Activated naive CD8-positive, alpha-beta T cell treated with anti-CD3 and anti-CD28 coated beads, Interleukin-2, amount 50 U/mL, for 16 hours (primary cell): ENCODE measurements around the gene ADAMTS4.

ENCODE experiments used
- DNase-seq: peaks from one replicate; pipeline ENCODE4 v3.0.0-alpha.2; 2020; ENCODE audit warnings: low read depth, low spot score

The ADAMTS4 gene

DNA sequence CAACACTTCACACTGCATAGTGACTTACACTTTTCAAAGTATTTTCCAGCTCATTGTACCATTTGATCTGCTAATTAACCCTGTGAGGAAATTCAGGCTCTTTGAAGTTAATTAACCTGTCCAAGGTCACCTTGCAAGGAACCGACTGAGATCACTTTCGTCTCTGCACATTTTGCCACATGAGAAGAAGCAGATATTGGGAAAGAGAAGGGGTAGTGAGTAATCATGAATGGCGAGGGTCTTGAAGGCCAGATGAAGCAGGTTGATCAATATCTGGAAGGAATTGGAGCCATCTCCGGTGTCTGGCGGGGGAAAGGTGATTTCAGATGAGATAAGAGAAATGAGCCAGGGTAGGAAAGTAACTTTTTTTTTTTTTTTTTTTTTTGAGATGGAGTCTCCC, 21.1 kb upstream of the ADAMTS4 start:
- no peak for DNase-seq

DNA sequence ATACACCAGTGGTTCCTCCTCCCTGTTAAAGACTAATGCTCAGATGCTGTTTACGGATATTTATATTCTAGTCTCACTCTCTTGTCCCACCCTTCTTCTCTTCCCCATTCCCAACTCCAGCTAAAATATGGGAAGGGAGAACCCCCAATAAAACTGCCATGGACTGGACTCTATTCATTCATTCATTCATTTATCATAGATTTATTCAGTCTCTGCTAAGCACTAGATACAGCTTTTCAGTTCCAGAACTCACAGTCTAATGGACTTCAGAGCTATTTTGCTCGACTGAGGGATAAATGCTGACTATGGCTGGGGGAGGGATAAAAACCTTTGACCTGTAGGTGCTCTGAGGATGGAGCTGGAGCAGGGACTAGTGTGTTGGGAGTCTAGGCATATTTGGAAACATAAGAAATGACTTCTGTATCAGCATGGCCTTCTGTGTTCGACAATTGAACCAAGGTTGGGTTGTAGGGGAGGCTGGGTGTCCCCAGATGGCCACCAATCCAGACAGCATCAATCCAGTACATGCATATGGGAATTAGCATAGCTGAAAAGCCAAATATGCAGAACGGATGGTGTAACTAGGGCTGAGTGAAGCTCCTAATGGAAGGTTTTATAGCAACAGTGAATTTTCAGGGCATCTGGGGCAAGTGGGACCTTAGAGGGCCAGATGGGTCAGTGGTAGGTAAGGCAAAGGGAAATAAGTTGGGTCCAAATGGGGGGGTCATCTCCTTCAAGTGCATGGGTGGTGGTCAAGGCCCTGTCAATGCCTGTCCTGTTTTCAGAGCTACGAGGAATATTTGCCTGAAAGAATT, 20.4 kb upstream of the ADAMTS4 start:
- no peak for DNase-seq

DNA sequence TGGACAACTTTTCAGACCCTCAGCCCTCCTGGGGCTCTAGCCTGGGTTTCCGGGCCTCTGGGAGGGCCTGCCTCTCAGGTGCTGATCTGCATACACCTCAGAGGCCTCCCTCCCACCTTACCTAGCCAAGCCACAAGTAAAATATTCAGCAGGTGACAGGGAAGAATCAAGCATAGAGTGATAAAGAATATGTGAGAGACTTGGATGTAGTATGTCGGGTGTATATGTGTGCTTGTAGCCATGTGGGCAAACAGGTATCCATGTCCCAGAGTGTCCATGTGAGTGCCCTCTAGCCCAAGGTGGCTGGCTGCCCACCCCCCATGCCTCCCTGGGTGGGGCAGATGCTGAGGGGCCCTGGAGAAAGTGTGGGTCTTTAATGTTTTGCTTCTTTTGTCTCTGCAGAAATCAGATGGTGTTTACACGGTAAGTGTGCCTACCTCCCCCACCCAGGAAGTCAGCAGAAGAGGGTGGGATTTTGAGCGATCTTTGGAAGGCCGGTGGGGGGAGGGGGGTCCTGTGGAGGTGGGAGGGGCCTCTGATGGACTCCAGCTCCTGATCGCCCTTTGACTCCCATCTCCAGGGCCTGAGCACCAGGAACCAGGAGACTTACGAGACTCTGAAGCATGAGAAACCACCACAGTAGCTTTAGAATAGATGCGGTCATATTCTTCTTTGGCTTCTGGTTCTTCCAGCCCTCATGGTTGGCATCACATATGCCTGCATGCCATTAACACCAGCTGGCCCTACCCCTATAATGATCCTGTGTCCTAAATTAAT, 19.6 kb upstream of the ADAMTS4 start:
- DNase-seq, result no peak

DNA sequence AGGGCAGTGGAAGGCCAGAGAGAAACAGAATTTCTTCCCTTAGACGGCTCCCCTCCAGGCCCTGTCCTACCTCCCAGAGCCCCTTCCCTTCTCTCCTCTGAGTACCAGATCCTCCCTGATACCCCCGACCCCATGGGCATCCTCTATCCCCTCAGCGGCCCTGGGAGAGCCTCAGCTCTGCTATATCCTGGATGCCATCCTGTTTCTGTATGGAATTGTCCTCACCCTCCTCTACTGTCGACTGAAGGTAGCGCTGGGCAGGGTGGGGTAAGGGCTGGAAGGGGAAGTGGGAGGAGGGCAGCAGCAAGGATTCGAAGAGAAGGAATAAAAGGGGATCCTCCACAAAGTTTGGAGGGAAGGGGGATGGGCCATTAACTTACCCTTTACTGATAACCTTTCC, 19.0 kb upstream of the ADAMTS4 start:
- DNase-seq, result no peak

DNA sequence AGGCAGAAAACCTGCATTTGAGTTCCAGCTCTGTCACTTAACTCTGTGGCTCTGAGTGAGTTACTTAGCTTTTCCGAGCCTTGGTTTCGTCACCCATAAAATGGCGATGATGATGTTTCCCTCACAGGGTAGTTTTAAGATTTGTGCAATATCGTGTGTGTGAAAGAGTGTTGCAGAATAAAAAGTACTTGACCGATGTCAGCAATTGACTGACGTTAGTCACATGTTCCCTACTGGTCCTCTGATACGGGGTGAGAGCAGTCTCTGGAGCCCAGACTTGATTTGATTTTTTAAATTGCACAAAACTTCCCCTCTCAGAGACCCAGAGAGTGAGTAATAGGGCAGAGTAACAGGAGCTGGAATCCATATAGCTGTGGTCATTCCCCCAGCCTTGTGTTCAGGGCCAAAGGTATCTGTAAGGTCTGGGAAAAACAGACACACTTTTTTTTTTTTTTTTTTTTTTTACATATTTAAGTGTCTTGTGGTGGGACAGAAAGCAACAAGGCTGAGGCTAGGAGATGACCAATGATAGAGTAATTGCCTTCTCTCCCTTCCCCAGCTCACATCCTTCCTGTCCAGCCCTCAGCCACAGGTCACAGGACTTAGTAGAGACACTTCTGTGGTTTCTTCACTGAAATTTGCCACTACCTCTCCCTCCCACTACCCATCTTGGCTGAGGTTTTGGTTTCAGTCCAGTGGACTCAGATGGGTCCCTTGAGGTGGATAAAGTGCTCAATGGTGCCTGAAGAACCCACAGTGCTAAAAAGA, 18.3 kb upstream of the ADAMTS4 start:
- DNase-seq, result no peak

DNA sequence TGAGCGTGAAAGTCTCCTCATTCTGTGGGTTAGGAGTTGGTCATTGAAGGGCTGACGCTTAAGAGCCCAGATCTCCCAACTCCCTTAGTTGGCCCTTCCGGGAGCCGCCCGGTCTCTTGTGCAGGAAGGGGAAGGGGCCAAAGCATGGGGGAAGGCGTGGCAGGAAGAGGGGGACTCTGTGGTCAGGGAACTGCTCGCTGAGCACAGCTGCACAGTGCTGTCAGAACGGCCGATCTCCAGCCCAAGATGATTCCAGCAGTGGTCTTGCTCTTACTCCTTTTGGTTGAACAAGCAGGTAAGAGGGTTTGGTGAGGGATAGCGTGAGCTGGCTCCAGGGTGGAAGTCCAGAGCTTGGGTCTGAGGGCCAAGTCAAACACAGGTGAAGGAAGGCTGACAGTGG, 16.2 kb upstream of the ADAMTS4 start, which contains the start of gene FCER1G:
Gene FCER1G, plus strand, starts transcription at position 220 of the 400 bp plus-strand sequence. Its CDS starts 27 bp downstream, at position 247.
- DNase-seq, result no peak

DNA sequence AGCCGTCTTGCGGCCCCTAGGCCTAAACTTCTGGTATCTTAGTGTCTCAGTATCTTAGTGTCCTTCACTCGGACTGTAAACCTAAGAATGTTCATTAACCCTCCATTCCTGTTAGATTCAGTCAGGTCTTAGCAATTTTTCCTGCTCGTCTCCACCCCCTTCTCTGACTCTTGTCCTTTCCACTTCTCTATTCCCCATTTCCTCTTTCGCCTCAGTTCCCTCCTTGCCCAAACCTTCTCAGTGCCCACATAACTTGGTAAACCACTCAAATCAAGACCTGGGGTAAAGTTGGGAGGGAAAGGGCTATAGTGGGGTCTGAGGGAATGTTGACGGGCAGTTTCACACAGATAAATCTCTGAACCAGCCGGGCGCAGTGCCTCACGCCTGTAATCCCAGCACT, 15.5 kb upstream of the ADAMTS4 start:
- DNase-seq, result no peak

DNA sequence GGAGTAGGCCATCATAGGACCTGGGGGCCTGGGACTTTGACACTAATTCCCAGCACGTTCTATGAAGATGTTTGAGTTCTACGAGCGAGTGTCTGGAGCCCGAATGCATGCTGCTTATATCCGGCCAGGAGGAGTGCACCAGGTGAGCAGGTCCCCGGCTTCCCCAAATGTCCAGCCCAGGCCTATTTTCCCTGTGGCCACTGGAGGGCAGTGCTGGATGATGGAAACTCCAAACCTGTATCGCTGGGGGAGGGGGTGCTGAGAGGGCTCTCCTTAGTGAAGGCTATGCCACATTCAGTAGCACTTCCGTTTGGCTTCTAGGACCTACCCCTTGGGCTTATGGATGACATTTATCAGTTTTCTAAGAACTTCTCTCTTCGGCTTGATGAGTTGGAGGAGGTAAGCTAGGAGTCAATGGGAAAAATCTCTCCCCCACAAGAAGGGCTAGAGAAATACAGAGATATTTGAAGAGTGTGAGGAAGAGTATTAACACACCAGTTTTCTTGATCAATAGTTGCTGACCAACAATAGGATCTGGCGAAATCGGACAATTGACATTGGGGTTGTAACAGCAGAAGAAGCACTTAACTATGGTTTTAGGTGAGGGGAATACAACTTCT, 11.0 kb upstream of the ADAMTS4 start:
- DNase-seq, result peak; percentile 61

DNA sequence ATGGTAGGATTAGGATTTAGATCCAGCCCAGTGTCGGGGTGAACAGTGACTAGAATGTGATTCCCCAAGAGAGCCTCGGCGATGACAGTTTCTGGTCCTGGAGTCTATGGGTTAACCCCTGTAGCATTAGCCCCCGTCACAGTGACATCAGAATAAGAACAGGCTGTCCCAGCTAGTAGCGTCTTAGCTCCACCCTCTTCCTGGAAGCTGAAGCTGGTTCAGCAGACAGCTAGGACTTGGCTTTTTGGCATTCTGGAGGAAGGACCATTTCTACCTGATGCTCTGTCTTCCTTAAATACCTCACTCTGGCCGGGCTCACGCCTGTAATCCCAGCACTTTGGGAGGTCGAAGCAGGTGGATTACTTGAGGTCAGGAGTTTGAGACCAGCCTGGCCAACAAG, 8.3 kb upstream of the ADAMTS4 start:
- DNase-seq, result no peak

DNA sequence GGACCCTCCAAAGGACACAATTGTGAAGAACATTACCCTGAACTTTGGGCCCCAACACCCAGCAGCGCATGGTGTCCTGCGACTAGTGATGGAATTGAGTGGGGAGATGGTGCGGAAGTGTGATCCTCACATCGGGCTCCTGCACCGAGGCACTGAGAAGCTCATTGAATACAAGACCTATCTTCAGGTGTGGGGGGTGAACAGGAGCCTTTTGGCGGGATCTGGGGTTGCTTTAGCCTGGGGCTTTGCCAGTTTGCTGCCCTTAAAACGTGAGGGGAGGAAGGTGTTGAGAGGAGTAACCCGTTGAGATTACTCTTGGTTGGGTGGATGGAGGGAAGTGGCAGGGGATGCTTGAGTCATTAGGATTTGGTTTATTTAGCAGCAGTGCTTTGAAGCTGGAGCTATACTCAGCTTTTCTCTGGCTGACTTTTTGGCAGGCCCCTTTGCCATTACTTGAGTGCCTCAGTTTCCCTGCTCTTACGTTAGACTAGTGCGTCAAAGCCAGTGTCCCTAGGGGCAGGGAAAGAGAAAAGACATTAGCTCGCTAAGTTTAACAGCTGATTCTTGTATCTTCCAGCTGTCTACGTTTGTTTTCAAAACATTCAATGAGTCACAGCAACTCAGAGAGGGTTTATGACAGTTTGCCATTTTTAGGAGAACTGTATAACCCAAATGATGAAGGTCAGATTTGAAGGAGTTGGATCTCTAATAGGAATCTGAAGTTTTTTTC, 7.7 kb upstream of the ADAMTS4 start:
- no peak for DNase-seq

DNA sequence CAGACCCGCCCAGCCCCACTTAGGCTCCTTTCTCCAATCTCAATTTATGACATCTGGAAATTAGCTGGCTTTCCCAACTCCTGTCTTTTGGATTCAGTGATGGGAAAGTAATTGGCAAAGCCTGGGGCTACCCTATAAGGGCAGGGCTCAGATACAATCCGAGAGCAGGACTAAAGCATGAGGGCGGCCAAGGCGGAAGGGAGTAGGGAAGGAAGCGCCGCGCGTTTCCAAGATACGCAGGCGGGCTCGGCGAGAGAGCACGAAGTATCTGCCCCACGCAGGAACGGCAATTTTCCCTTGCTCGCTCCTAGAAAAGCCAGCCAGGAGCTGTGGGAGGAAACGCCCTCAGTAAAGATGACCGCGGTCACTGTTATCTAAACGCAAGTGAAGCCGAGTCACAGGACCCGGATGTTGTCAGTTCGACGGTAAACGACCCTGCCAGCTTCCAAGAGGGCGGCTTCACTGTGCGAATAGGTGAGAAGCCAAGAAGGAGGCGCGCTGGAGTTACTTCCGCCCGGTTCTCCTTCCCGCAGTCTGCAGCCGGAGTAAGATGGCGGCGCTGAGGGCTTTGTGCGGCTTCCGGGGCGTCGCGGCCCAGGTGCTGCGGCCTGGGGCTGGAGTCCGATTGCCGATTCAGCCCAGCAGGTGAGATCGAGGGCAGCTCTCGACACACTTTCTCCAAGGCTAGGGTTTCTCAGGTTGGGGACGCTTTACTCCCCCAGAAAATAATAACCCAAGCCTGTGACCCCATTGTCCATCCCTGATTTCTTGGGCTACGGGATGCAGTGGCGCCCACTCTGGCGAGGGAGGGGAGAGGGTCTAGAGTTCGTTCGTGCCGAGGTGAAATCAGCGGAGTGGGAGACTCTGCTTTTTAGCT, 3.2 kb upstream of the ADAMTS4 start, which contains the start of gene NDUFS2:
Gene NDUFS2, plus strand, starts transcription at position 532 of the 877 bp plus-strand sequence. Its CDS starts 19 bp downstream, at position 551.
- peak; percentile 89 for DNase-seq

DNA sequence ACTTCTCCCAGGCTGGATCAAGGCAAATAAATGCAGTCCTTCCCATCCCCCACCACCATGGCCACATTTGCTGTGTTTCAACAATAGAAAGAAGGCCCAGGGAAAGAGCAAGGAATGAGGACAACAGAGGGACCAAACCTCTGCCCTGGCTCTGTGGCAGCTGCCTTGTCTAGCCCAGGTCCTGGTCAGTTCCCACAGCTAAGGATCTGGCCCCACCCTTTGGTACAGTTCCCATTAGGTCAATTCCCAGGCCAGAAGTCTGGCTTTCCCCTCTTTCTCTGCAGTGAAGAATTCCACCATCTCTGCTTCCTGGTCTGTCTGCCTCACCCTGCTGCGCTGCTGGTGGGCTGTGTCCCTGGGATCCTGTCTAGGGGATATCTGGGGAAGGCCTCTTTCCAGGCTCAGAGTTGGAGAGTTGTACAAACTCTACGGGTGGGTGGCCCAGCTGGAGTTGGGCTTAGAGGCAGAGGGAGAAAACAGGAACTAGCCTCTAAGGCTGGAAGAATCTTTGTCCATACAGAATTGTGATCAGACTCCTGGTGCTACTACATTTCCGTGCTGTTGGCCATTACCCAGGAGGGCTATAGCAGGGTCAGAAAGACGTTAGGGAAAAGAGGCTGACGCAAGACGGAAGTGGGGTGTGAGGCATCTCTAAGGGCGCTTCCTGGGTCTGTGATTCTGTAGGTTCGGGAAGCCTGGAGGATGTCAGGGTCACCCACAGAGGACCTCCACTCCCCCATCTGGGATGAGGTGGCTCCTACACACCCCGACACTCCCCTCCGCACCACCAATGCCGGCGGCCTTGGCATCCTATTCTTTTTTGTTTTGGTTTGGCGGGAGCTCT, 2.4 kb upstream of the ADAMTS4 start:
- DNase-seq, result no peak

DNA sequence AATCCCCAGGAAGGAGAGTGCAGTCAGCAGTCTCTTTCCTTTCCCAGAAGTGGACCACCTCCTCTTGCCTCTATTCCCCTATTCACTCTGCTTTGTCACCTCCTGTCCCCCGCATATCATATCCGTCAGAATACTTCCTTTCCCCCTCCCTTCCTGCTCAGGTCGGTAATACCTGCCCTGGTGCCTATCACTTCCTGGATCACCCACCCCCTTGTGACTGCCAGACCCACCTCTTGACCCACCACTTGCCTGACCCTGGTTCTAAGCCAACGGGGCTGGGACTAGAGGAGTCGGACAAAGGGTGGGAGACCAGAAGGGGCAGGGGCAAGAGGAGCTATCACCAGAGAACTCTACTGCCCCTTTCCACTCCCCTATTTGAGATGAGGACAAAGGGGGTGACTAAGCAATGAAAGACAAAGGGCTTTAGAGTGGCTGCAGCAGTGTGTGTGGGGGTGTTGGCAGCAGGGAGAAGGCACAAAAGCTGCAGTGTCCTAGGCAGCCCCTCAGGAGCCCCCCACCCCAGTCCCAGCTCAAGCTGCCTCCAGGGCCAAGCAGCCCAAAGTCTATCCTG, 1.7 kb upstream of the ADAMTS4 start:
- DNase-seq, result no peak

DNA sequence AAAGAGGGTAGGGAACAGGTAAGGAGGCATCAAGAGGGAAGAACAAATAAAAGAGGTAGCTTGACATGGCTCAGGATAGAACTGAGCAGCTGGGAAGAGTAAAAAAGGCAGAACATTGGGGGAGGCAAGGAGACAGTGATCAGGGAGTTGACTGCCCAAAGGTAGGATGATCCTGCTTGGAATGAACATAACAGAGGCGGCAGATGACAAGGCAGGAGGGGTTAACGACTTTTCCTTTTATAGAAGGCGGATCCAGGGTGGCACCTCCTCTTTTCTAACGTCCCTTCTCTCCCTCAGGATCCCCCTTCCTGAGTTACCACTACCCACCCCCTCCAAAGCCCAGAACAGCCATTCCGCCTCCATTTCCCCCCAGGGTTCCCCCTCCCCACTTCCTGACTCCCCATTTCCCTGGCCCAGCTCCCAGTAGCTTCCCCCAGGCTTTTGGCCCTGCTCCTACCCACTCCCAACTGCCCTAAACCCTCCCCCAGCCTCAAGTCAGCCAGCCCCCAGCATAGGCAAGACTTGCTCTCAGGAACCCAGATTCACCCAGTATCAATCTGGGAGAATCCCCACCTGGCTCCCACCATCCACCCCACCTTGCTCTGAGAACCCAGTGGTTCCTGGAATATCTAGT, 769 bp upstream of the ADAMTS4 start:
- no peak for DNase-seq

DNA sequence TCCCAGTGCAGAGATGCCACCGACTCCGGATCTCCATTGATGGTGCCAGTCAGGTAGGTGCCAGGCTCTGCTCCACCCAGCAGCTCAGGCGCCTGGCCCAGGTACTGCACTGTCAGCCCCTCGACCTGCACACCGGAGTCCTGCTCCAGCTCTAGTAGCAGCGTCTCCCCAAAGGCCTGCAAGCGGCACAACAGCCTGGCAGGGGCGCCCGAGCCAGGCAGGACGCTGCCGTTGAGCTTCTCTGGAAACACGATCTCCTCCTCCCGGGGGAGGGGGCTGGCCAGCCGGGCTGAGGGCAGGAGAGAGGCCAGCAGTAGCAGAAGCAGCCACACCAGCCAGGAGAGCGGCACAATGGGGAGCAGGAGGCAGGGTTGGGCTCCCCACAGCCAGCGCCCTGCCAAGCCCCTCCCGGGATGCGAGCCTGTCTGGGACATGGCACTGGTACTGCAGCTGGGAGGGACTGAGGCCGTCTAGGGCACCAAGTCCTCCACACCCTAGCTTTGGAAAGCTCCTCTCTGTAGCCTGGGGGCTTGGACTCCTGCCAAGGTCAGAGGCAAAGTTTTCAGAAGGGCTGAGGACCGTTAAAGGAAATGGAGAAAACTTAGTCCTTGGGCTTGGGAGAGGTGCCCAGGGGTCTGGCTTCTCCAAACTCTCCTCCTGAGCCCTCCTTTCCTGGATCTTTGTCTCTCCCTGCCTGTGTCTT, 509 bp downstream of the ADAMTS4 start:
- no peak for DNase-seq

DNA sequence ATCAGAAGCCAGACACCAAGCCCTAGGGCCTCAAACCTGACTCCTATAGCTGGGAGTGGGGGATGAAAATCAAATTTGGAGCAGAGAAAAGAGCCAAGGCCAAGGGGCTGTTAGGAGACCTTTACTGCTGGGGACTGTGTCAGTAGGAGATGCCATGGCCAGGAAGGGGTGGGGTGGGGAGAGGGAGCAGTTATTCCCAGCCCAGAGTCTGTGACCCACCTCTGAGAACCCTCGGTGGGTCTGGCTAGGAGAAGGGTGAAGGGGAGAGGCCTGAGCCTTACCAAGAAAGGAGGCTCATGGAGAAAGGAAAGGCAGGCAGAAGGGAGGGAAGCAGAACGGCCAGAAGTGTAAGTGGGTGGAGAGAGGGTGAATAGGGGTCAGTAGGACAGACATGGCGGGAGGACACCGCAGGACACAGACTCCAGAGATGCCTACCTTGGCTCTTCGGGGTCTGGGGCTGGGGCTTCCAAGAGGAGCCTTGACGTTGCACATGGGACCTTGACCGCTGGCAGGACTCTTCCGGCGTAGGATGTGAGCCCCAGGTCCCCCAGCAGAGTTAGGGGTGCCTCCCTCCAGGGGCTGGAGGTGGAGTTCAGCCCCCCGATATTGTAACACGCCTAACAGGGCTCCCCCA, 1.2 kb downstream of the ADAMTS4 start:
- no peak for DNase-seq
